CD4-positive, alpha-beta T cell (primary cell): ENCODE data around the gene TEX13D. TPM values are rescaled to one million over a fixed set of nuclear protein-coding genes. Genes with fewer than 3 reads are reported as not detected.

ENCODE experiments used
- ATAC-seq: fragments of 200-7000 bp; cut with Tn5 transposase; one replicate; pipeline ENCODE4 v1.10.0; 2022; ENCODE audit warnings: mild to moderate bottlenecking; ENCODE audit not compliant: poor library complexity
- CTCF ChIA-PET: fragments of 350-600 bp; sonication (Branson Sonifier 250); formaldehyde crosslinking; loops from one replicate; lab custom pipeline; 2021; ENCODE audit warnings: antibody characterized with exemption, inconsistent platforms; lab: Charles Lee
- POLR2A ChIA-PET: fragments of 350-600 bp; sonication (Branson Sonifier 250); formaldehyde crosslinking; loops from one replicate; lab custom pipeline; 2021; ENCODE audit warnings: antibody characterized with exemption, inconsistent platforms; lab: Charles Lee
- DNase-seq, 14 experiments: peaks; one replicate each; pipeline ENCODE4 v3.0.0-alpha.2; 2013 to 2020; ENCODE audit warnings: mixed read lengths in 2 of 14
- H3K27ac ChIP-seq, 2 donors: one replicate each; pipeline versions ENCODE4 v1.5.1 to v1.7.0; 2013; ENCODE audit warnings: low read length in 2 of 2, low read depth in 1 of 2, mild to moderate bottlenecking in 1 of 2
- H3K27me3 ChIP-seq, 2 experiments: 1 replicate in 1 of 2; 2 replicates in 1 of 2; pipeline versions ENCODE4 v1.6.1 to v1.7.0; 2013; ENCODE audit warnings: low read length in 2 of 2, control low read depth in 1 of 2, mild to moderate bottlenecking in 1 of 2, moderate library complexity in 1 of 2; ENCODE audit not compliant: insufficient read depth in 2 of 2, control insufficient read depth in 1 of 2
- H3K36me3 ChIP-seq: one replicate; pipeline ENCODE4 v1.6.1; 2013; ENCODE audit warnings: low read length, control low read depth; ENCODE audit not compliant: insufficient read depth
- H3K4me1 ChIP-seq: one replicate; pipeline ENCODE4 v1.6.1; 2013; ENCODE audit warnings: low read length, control low read depth; ENCODE audit not compliant: insufficient read depth
- H3K4me3 ChIP-seq: one replicate; pipeline ENCODE4 v1.5.1; 2013; ENCODE audit warnings: mild to moderate bottlenecking, low read length, moderate library complexity
- H3K9me3 ChIP-seq, 2 experiments: 1 replicate in 1 of 2; 2 replicates in 1 of 2; pipeline versions ENCODE4 v1.6.1 to v1.7.0; 2013; ENCODE audit warnings: low read length in 2 of 2, mild to moderate bottlenecking in 2 of 2, control low read depth in 1 of 2, moderate library complexity in 1 of 2; ENCODE audit not compliant: control insufficient read depth in 1 of 2, insufficient read depth in 1 of 2
- H3K27ac Mint-ChIP-seq: one replicate; pipeline ENCODE4 v1.8.0; 2020; ENCODE audit warnings: mixed read lengths
- H3K27me3 Mint-ChIP-seq: one replicate; pipeline ENCODE4 v1.8.0; 2021; ENCODE audit warnings: mixed read lengths
- H3K36me3 Mint-ChIP-seq: one replicate; pipeline ENCODE4 v1.8.0; 2021; ENCODE audit warnings: low read depth, mixed read lengths
- H3K4me1 Mint-ChIP-seq: one replicate; pipeline ENCODE4 v1.8.0; 2021; ENCODE audit warnings: low read depth, mixed read lengths
- H3K4me3 Mint-ChIP-seq: one replicate; pipeline ENCODE4 v1.8.0; 2020; ENCODE audit warnings: mild to moderate bottlenecking, mixed read lengths
- H3K9me3 Mint-ChIP-seq: one replicate; pipeline ENCODE4 v1.8.0; 2020; ENCODE audit warnings: mixed read lengths
- CTCF ChIP-seq: fragments of 200-600 bp; IDR thresholded peaks from one replicate; pipeline ENCODE4 v1.8.0; 2022; ENCODE audit warnings: antibody characterized with exemption, mild to moderate bottlenecking
- intact Hi-C, 2 experiments: fragments of 100-400 bp; cut with DNase I in 1 of 2; cut with micrococcal nuclease in 1 of 2; formaldehyde crosslinking; loops; one replicate each; pipeline versions ENCODE4 v1.15.1 to v1.9.0; 2023 to 2025; cut with DNase I, micrococcal nuclease
- total RNA-seq, 174 experiments: library from RNA in 2 of 174; stranded (reverse) in 2 of 174; gene quantifications; one replicate each; pipeline ENCODE4 v1.2.3 and lab custom pipeline; 2021 to 2026

Gene TEX13D
- total RNA-seq, 2 experiments from 2014 or later: not detected

- Histone ChIP-seq H3K4me1 (peaks cover 34% of the 10 kb centered on the region), H3K4me3 (peak overlapping the region; percentile 24), H3K36me3 (no peaks in the 10 kb centered on the region), H3K27ac (peak overlapping the region; percentile 59 to 65), H3K27me3 (no peaks in the 10 kb centered on the region), H3K9me3 (no peaks in the 10 kb centered on the region)
- ATAC-seq: peak; percentile 26
- intact Hi-C loops: loop anchor here in 1 of 2 experiments (10.0 kb wide), 2 partner anchors 378 to 392 kb away; partner anchors contain the start of gene STAG2
- DNase-seq: peak in 3 of 14 experiments; percentile 36 to 59 (median 54)
- Mint-ChIP-seq H3K9me3 (no peaks in the 10 kb centered on the region), H3K27ac (peak overlapping the region; percentile 95), H3K4me3 (peak overlapping the region; percentile 89), H3K27me3 (no peaks in the 10 kb centered on the region), H3K36me3 (peaks cover 4% of the 10 kb centered on the region), H3K4me1 (peaks cover 64% of the 10 kb centered on the region)
- TF ChIP-seq CTCF: no peak
- CTCF ChIA-PET: no interaction called here
- POLR2A ChIA-PET: interaction anchor here (0.9 to 1.4 kb wide), 5 partner anchors 10 to 125 kb away, joined by 3 to 13 read pairs (median 3); no protein-coding TSS in a partner anchor
Observed at GRCh38 chrX:124342174-124342867, 9.9 kb downstream of the TEX13D start.

GRCh38 chrX:124343016-124343415 is 10.6 kb downstream of the TEX13D start:
- peak overlapping the region in 1 of 2 donors; percentile 65 for H3K27ac ChIP-seq
- no peak overlapping the region for H3K4me3 ChIP-seq
- ATAC-seq (peak; percentile 28), DNase-seq (peak in 2 of 14 experiments; percentile 37 to 68)
- peaks cover 64% of the 10 kb centered on the region for H3K4me1 Mint-ChIP-seq
- H3K27ac Mint-ChIP-seq: peak overlapping the region; percentile 95
- H3K9me3 ChIP-seq: no peaks in the 10 kb centered on the region
- peaks cover 34% of the 10 kb centered on the region for H3K4me1 ChIP-seq
- ChIA-PET POLR2A (interaction anchor here (0.9 to 1.4 kb wide), 2 partner anchors 10 to 125 kb away, joined by 3 to 13 read pairs; no protein-coding TSS in a partner anchor), CTCF (no interaction called here)
- H3K27me3 Mint-ChIP-seq: no peaks in the 10 kb centered on the region
- H3K36me3 ChIP-seq: no peaks in the 10 kb centered on the region
- H3K36me3 Mint-ChIP-seq: peaks cover 8% of the 10 kb centered on the region
- no peak for TF ChIP-seq CTCF
- H3K27me3 ChIP-seq: no peaks in the 10 kb centered on the region
- no peaks in the 10 kb centered on the region for H3K9me3 Mint-ChIP-seq
- intact Hi-C loops: loop anchor here in 1 of 2 experiments (10.0 kb wide), 2 partner anchors 378 to 392 kb away; partner anchors contain the start of gene STAG2
- H3K4me3 Mint-ChIP-seq: peak overlapping the region; percentile 89

- Histone ChIP-seq H3K4me3 (no peak overlapping the region), H3K9me3 (no peaks in the 10 kb centered on the region), H3K27me3 (no peaks in the 10 kb centered on the region), H3K27ac (no peak overlapping the region), H3K36me3 (no peaks in the 10 kb centered on the region), H3K4me1 (peaks cover 31% of the 10 kb centered on the region)
- ChIA-PET POLR2A (no interaction called here), CTCF (interaction anchor here (1.6 kb wide), 1 partner anchor 127 kb away, joined by 3 read pairs; no protein-coding TSS in a partner anchor)
- H3K36me3 Mint-ChIP-seq: peaks cover 20% of the 10 kb centered on the region
- ATAC-seq (no peak), DNase-seq (no peak)
- TF ChIP-seq CTCF: no peak
- H3K4me1 Mint-ChIP-seq: peaks cover 61% of the 10 kb centered on the region
- peak overlapping the region; percentile 25 for H3K4me3 Mint-ChIP-seq
- H3K9me3 Mint-ChIP-seq: no peaks in the 10 kb centered on the region
- H3K27me3 Mint-ChIP-seq: no peaks in the 10 kb centered on the region
- H3K27ac Mint-ChIP-seq: peak overlapping the region; percentile 95
- intact Hi-C loops: loop anchor here in 1 of 2 experiments (2.0 to 10.0 kb wide), 3 partner anchors 15 to 391 kb away; partner anchors contain the start of gene STAG2
Observed at GRCh38 chrX:124344246-124344645, 11.8 kb downstream of the TEX13D start.
